IMR-90 (cell line): ENCODE results near the gene NRXN2.

ENCODE experiments used
- CHD1 ChIP-seq: IDR thresholded peaks from 2 replicates; pipeline ENCODE4 v1.6.1; 2012; ENCODE audit warnings: low read depth, low read length, improper control_type of control experiment
- CTCF ChIP-seq: conservative IDR thresholded peaks from 2 replicates; pipeline ENCODE4 v1.5.1; 2012; ENCODE audit warnings: mild to moderate bottlenecking, low read depth, low read length, improper control_type of control experiment
- ELK1 ChIP-seq: fragments of 150-350 bp; IDR thresholded peaks from 2 replicates; pipeline ENCODE4 v1.6.1; 2016; ENCODE audit warnings: low read depth, mild to moderate bottlenecking, low read length, moderate library complexity, borderline replicate concordance
- MXI1 ChIP-seq: IDR thresholded peaks from 2 replicates; pipeline ENCODE4 v1.6.1; 2012; ENCODE audit warnings: low read depth, mild to moderate bottlenecking, low read length, moderate library complexity, borderline replicate concordance
- POLR2A ChIP-seq: IDR thresholded peaks from 2 replicates; pipeline ENCODE4 v1.6.1; 2012; ENCODE audit warnings: mild to moderate bottlenecking, low read depth, low read length
- RAD21 ChIP-seq: IDR thresholded peaks from 2 replicates; pipeline ENCODE4 v1.6.1; 2012; ENCODE audit warnings: low read length, improper control_type of control experiment
- RCOR1 ChIP-seq: IDR thresholded peaks from 2 replicates; pipeline ENCODE4 v1.6.1; 2012; ENCODE audit warnings: mild to moderate bottlenecking, low read length, improper control_type of control experiment; ENCODE audit not compliant: insufficient replicate concordance
- SMC3 ChIP-seq: fragments of 150-350 bp; IDR thresholded peaks from 2 replicates; pipeline ENCODE4 v1.6.1; 2016; ENCODE audit warnings: low read depth, mild to moderate bottlenecking, antibody characterized with exemption, low read length, moderate library complexity

- TF ChIP-seq CTCF (no peak), POLR2A (no peak), SMC3 (no peak), ELK1 (no peak), MXI1 (no peak), CHD1 (no peak), RCOR1 (no peak), RAD21 (no peak)
Observed at GRCh38 chr11:64643920-64644646, 78.9 kb downstream of the NRXN2 start.
